Gastrocnemius medialis (tissue), 4 donors: Measurements from ENCODE around the gene GNB3.

Experiments
- CTCF ChIP-seq, 5 experiments: fragments of 450-650 bp in 3 of 5; fragments of 200-600 bp in 2 of 5; sonication (generic) in 2 of 5; IDR thresholded peaks in 4 of 5; conservative IDR thresholded peaks in 1 of 5; 1 replicate in 4 of 5; 2 replicates in 1 of 5; pipeline ENCODE4 v1.5.1; 2016 to 2019; ENCODE audit warnings: antibody characterized with exemption in 5 of 5, mild to moderate bottlenecking in 3 of 5, moderate library complexity in 3 of 5
- POLR2A ChIP-seq, 2 donors: fragments of 450-650 bp; IDR thresholded peaks; one replicate each; pipeline ENCODE4 v1.6.1; 2017; ENCODE audit warnings: antibody characterized with exemption in 2 of 2, mild to moderate bottlenecking in 2 of 2, moderate library complexity in 2 of 2

- TF ChIP-seq CTCF (IDR thresholded peaks at IDR 0.05 in 4 of 5, conservative IDR thresholded peaks at IDR 0.05 in 1 of 5) (no peak), POLR2A (IDR thresholded peaks at IDR 0.05) (no peak)
These were observed 25.6 kb downstream of the GNB3 start for GRCh38 chr12:6866163-6866919.
